MCF 10A (cell line): Measurements from ENCODE around the gene BCL3. TPM values are rescaled to one million over a fixed set of nuclear protein-coding genes. Genes with fewer than 3 reads are reported as not detected.

ENCODE experiments used
- BruUV-seq: library from RNA; stranded (reverse); fragments of 400-500 nt; replicated peaks from 2 replicates; lab custom pipeline; 2021; lab: Mats Ljungman, UMichigan
- CTCF ChIA-PET: fragments of 300-600 bp; sonication (Branson Sonifier 250); formaldehyde crosslinking; extraction: SDS; loops from one replicate; lab custom pipeline; 2021; ENCODE audit warnings: antibody characterized with exemption, inconsistent platforms; lab: Yijun Ruan, JAX
- POLR2A ChIA-PET: fragments of 300-600, 350-650 bp; sonication (Branson Sonifier 250); formaldehyde crosslinking; extraction: SDS; loops from one replicate; lab custom pipeline; 2020; ENCODE audit warnings: antibody characterized with exemption, inconsistent platforms; lab: Yijun Ruan, JAX
- DNase-seq: peaks from one replicate; pipeline ENCODE4 v3.0.0-alpha.2; 2018; ENCODE audit not compliant: unreplicated experiment
- H3K27ac Mint-ChIP-seq: one replicate; pipeline ENCODE4 v1.8.0; 2022; ENCODE audit warnings: mild to moderate bottlenecking, low read depth, mixed read lengths; ENCODE audit not compliant: unreplicated experiment
- H3K27me3 Mint-ChIP-seq: one replicate; pipeline ENCODE4 v1.8.0; 2022; ENCODE audit warnings: mixed read lengths; ENCODE audit not compliant: insufficient read depth, unreplicated experiment
- H3K36me3 Mint-ChIP-seq: one replicate; pipeline ENCODE4 v1.8.0; 2022; ENCODE audit warnings: mild to moderate bottlenecking, moderate library complexity, mixed read lengths; ENCODE audit not compliant: insufficient read depth, unreplicated experiment
- H3K4me1 Mint-ChIP-seq: one replicate; pipeline ENCODE4 v1.8.0; 2022; ENCODE audit warnings: mixed read lengths; ENCODE audit not compliant: insufficient read depth, unreplicated experiment
- H3K4me3 Mint-ChIP-seq: one replicate; pipeline ENCODE4 v1.8.0; 2022; ENCODE audit warnings: mild to moderate bottlenecking, moderate library complexity, mixed read lengths; ENCODE audit not compliant: unreplicated experiment
- H3K9me3 Mint-ChIP-seq: one replicate; pipeline ENCODE4 v1.8.0; 2022; ENCODE audit warnings: mixed read lengths; ENCODE audit not compliant: unreplicated experiment
- intact Hi-C: fragments of 100-400 bp; cut with micrococcal nuclease; formaldehyde crosslinking; loops from 2 replicates; pipeline ENCODE4 v1.14.1; 2022
- total RNA-seq: library from RNA; stranded (reverse); gene quantifications from 2 replicates; pipeline ENCODE4 v1.2.3, GENCODE V29; 2022
- TF ChIP-seq, protein P1 (sequence below): fragments of 200-600 bp; IDR thresholded peaks from one replicate; pipeline ENCODE4 v1.8.0; 2022; ENCODE audit warnings: antibody characterized with exemption, mild to moderate bottlenecking; ENCODE audit not compliant: unreplicated experiment

Gene BCL3
- total RNA-seq, 1 experiment from 2014 or later: 24.4 TPM

- DNase-seq: no peak
- H3K27me3 Mint-ChIP-seq: no peaks in the 10 kb centered on the region
- H3K36me3 Mint-ChIP-seq: peaks cover 7% of the 10 kb centered on the region
- no TSS peak for BruUV-seq
- intact Hi-C loops: loop anchor here (10.0 kb wide), 1 partner anchor 980 kb away; no protein-coding TSS in a partner anchor
- ChIA-PET POLR2A (interaction anchor here (0.6 to 0.7 kb wide), 3 partner anchors 72 to 1148 kb away, joined by 3 to 4 read pairs (median 4); no protein-coding TSS in a partner anchor), CTCF (interaction anchor here (2.4 to 2.8 kb wide), 2 partner anchors 21 to 26 kb away, joined by 20 to 25 read pairs; no protein-coding TSS in a partner anchor)
- H3K4me3 Mint-ChIP-seq: no peak overlapping the region
- H3K27ac Mint-ChIP-seq: peak overlapping the region; percentile 34
- TF ChIP-seq, protein P1, sequence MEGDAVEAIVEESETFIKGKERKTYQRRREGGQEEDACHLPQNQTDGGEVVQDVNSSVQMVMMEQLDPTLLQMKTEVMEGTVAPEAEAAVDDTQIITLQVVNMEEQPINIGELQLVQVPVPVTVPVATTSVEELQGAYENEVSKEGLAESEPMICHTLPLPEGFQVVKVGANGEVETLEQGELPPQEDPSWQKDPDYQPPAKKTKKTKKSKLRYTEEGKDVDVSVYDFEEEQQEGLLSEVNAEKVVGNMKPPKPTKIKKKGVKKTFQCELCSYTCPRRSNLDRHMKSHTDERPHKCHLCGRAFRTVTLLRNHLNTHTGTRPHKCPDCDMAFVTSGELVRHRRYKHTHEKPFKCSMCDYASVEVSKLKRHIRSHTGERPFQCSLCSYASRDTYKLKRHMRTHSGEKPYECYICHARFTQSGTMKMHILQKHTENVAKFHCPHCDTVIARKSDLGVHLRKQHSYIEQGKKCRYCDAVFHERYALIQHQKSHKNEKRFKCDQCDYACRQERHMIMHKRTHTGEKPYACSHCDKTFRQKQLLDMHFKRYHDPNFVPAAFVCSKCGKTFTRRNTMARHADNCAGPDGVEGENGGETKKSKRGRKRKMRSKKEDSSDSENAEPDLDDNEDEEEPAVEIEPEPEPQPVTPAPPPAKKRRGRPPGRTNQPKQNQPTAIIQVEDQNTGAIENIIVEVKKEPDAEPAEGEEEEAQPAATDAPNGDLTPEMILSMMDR: no peak
- no peaks in the 10 kb centered on the region for H3K9me3 Mint-ChIP-seq
- H3K4me1 Mint-ChIP-seq: peaks cover 59% of the 10 kb centered on the region
Observed at GRCh38 chr19:44744871-44745332, 3.6 kb upstream of the BCL3 start.

GRCh38 chr19:44745341-44745831, 3.1 kb upstream of the BCL3 start:
- TF ChIP-seq, protein P1: no peak
- peaks cover 12% of the 10 kb centered on the region for H3K36me3 Mint-ChIP-seq
- POLR2A ChIA-PET: interaction anchor here (0.6 to 0.7 kb wide), 2 partner anchors 656 to 1149 kb away, joined by 4 read pairs; no protein-coding TSS in a partner anchor
- H3K9me3 Mint-ChIP-seq: no peaks in the 10 kb centered on the region
- H3K27me3 Mint-ChIP-seq: no peaks in the 10 kb centered on the region
- intact Hi-C loops: loop anchor here (10.0 kb wide), 1 partner anchor 981 kb away; no protein-coding TSS in a partner anchor
- peaks cover 60% of the 10 kb centered on the region for H3K4me1 Mint-ChIP-seq
- CTCF ChIA-PET: interaction anchor here (0.6 to 2.8 kb wide), 4 partner anchors 17 to 26 kb away, joined by 3 to 25 read pairs (median 13); no protein-coding TSS in a partner anchor
- peak overlapping the region; percentile 34 for H3K27ac Mint-ChIP-seq
- H3K4me3 Mint-ChIP-seq: peak overlapping the region; percentile 44
- peak; percentile 86 for DNase-seq
- no TSS peak for BruUV-seq

- H3K27ac Mint-ChIP-seq: peak overlapping the region; percentile 34
- no peaks in the 10 kb centered on the region for H3K9me3 Mint-ChIP-seq
- no peaks in the 10 kb centered on the region for H3K27me3 Mint-ChIP-seq
- POLR2A ChIA-PET: no interaction called here
- peaks cover 66% of the 10 kb centered on the region for H3K4me1 Mint-ChIP-seq
- H3K36me3 Mint-ChIP-seq: peaks cover 19% of the 10 kb centered on the region
- BruUV-seq: no TSS peak
- CTCF ChIA-PET: interaction anchor here (0.5 to 1.2 kb wide), 3 partner anchors 17 to 313 kb away, joined by 3 to 6 read pairs (median 5); no protein-coding TSS in a partner anchor
- TF ChIP-seq, protein P1: no peak
- intact Hi-C loops: loop anchor here (10.0 kb wide), 1 partner anchor 981 kb away; no protein-coding TSS in a partner anchor
- no peak for DNase-seq
- peak overlapping the region; percentile 44 for H3K4me3 Mint-ChIP-seq
Observed at GRCh38 chr19:44745887-44746600, 2.5 kb upstream of the BCL3 start.

- ChIA-PET POLR2A (no interaction called here), CTCF (interaction anchor here (0.5 to 1.2 kb wide), 2 partner anchors 23 to 312 kb away, joined by 5 to 6 read pairs; no protein-coding TSS in a partner anchor)
- Mint-ChIP-seq H3K27ac (peak overlapping the region; percentile 34), H3K27me3 (no peaks in the 10 kb centered on the region), H3K36me3 (peaks cover 24% of the 10 kb centered on the region), H3K4me1 (peaks cover 62% of the 10 kb centered on the region), H3K9me3 (no peaks in the 10 kb centered on the region), H3K4me3 (peak overlapping the region; percentile 83)
- no TSS peak for BruUV-seq
- DNase-seq: no peak
- intact Hi-C loops: loop anchor here (10.0 kb wide), 1 partner anchor 982 kb away; no protein-coding TSS in a partner anchor
- TF ChIP-seq, protein P1: no peak
Observed at GRCh38 chr19:44746616-44746945, 1.9 kb upstream of the BCL3 start.
